ENCODE measurements around the gene TBC1D9.

Gene TBC1D9

GRCh38 chr4:140622333-140622958 is 133.7 kb downstream of the TBC1D9 start:
- Histone ChIP-seq H3K9me3 (ENCODE audit: control insufficient read depth, low read depth, low read length) (no peaks in the 10 kb centered on the region), H3K4me1 (ENCODE audit: control insufficient read depth, low read depth, low read length) (peaks cover 10% of the 10 kb centered on the region), H3K27me3 (ENCODE audit: control insufficient read depth, insufficient read depth, low read length) (no peaks in the 10 kb centered on the region), H3K4me3 (ENCODE audit: low read length) (no peak overlapping the region), H3K9ac (ENCODE audit: low read length) (no peak overlapping the region), H3K36me3 (ENCODE audit: control insufficient read depth, low read depth, low read length) (no peaks in the 10 kb centered on the region), H3K27ac (ENCODE audit: low read length) (no peak overlapping the region)

GRCh38 chr4:140621161-140621560 is 135.0 kb downstream of the TBC1D9 start:
- no peak overlapping the region for H3K27ac ChIP-seq (ENCODE audit: low read length)
- H3K27me3 ChIP-seq (ENCODE audit: control insufficient read depth, insufficient read depth, low read length) = no peaks in the 10 kb centered on the region
- H3K4me1 ChIP-seq (ENCODE audit: control insufficient read depth, low read depth, low read length) = peaks cover 15% of the 10 kb centered on the region
- no peaks in the 10 kb centered on the region for H3K36me3 ChIP-seq (ENCODE audit: control insufficient read depth, low read depth, low read length)
- H3K9me3 ChIP-seq (ENCODE audit: control insufficient read depth, low read depth, low read length) = no peaks in the 10 kb centered on the region
- no peak overlapping the region for H3K9ac ChIP-seq (ENCODE audit: low read length)
- H3K4me3 ChIP-seq (ENCODE audit: low read length) = no peak overlapping the region

- Histone ChIP-seq H3K4me1 (ENCODE audit: control insufficient read depth, low read depth, low read length) (peaks cover 15% of the 10 kb centered on the region), H3K27me3 (ENCODE audit: control insufficient read depth, insufficient read depth, low read length) (no peaks in the 10 kb centered on the region), H3K9me3 (ENCODE audit: control insufficient read depth, low read depth, low read length) (no peaks in the 10 kb centered on the region), H3K4me3 (ENCODE audit: low read length) (no peak overlapping the region), H3K27ac (ENCODE audit: low read length) (no peak overlapping the region), H3K9ac (ENCODE audit: low read length) (no peak overlapping the region), H3K36me3 (ENCODE audit: control insufficient read depth, low read depth, low read length) (no peaks in the 10 kb centered on the region)
These were observed 138.5 kb downstream of the TBC1D9 start for GRCh38 chr4:140617499-140618248.

GRCh38 chr4:140615451-140615850 is 140.7 kb downstream of the TBC1D9 start:
- Histone ChIP-seq H3K4me3 (ENCODE audit: low read length) (no peak overlapping the region), H3K9ac (ENCODE audit: low read length) (no peak overlapping the region), H3K4me1 (ENCODE audit: control insufficient read depth, low read depth, low read length) (peaks cover 15% of the 10 kb centered on the region), H3K27ac (ENCODE audit: low read length) (no peak overlapping the region), H3K36me3 (ENCODE audit: control insufficient read depth, low read depth, low read length) (no peaks in the 10 kb centered on the region), H3K9me3 (ENCODE audit: control insufficient read depth, low read depth, low read length) (no peaks in the 10 kb centered on the region), H3K27me3 (ENCODE audit: control insufficient read depth, insufficient read depth, low read length) (no peaks in the 10 kb centered on the region)

- Histone ChIP-seq H3K36me3 (ENCODE audit: control insufficient read depth, low read depth, low read length) (no peaks in the 10 kb centered on the region), H3K4me3 (ENCODE audit: low read length) (no peak overlapping the region), H3K9me3 (ENCODE audit: control insufficient read depth, low read depth, low read length) (no peaks in the 10 kb centered on the region), H3K27ac (ENCODE audit: low read length) (no peak overlapping the region), H3K4me1 (ENCODE audit: control insufficient read depth, low read depth, low read length) (peaks cover 7% of the 10 kb centered on the region), H3K9ac (ENCODE audit: low read length) (no peak overlapping the region), H3K27me3 (ENCODE audit: control insufficient read depth, insufficient read depth, low read length) (no peaks in the 10 kb centered on the region)
These were observed 143.8 kb downstream of the TBC1D9 start for GRCh38 chr4:140612357-140612756.

- H3K36me3 ChIP-seq (ENCODE audit: control insufficient read depth, low read depth, low read length) = no peaks in the 10 kb centered on the region
- H3K4me1 ChIP-seq (ENCODE audit: control insufficient read depth, low read depth, low read length) = peaks cover 3% of the 10 kb centered on the region
- H3K9me3 ChIP-seq (ENCODE audit: control insufficient read depth, low read depth, low read length) = no peaks in the 10 kb centered on the region
- H3K27me3 ChIP-seq (ENCODE audit: control insufficient read depth, insufficient read depth, low read length) = no peaks in the 10 kb centered on the region
- H3K4me3 ChIP-seq (ENCODE audit: low read length) = no peak overlapping the region
- H3K27ac ChIP-seq (ENCODE audit: low read length) = no peak overlapping the region
- no peak overlapping the region for H3K9ac ChIP-seq (ENCODE audit: low read length)
These were observed 144.3 kb downstream of the TBC1D9 start for GRCh38 chr4:140611854-140612253.

- H3K9me3 ChIP-seq (ENCODE audit: control insufficient read depth, low read depth, low read length) = no peaks in the 10 kb centered on the region
- H3K36me3 ChIP-seq (ENCODE audit: control insufficient read depth, low read depth, low read length) = no peaks in the 10 kb centered on the region
These were observed 146.4 kb downstream of the TBC1D9 start for GRCh38 chr4:140609548-140610425.

GRCh38 chr4:140607852-140608251 is 148.3 kb downstream of the TBC1D9 start:
- no peak overlapping the region for H3K4me3 ChIP-seq (ENCODE audit: low read length)
- no peaks in the 10 kb centered on the region for H3K36me3 ChIP-seq (ENCODE audit: control insufficient read depth, low read depth, low read length)
- H3K4me1 ChIP-seq (ENCODE audit: control insufficient read depth, low read depth, low read length) = peaks cover 3% of the 10 kb centered on the region
- no peak overlapping the region for H3K9ac ChIP-seq (ENCODE audit: low read length)
- no peak overlapping the region for H3K27ac ChIP-seq (ENCODE audit: low read length)
- no peaks in the 10 kb centered on the region for H3K9me3 ChIP-seq (ENCODE audit: control insufficient read depth, low read depth, low read length)
- no peaks in the 10 kb centered on the region for H3K27me3 ChIP-seq (ENCODE audit: control insufficient read depth, insufficient read depth, low read length)

More at GRCh38 chr4:140609548-140610425, 146.4 kb downstream of the TBC1D9 start:
- Histone ChIP-seq H3K27me3 (ENCODE audit: control insufficient read depth, insufficient read depth, low read length) (no peaks in the 10 kb centered on the region), H3K4me1 (ENCODE audit: control insufficient read depth, low read depth, low read length) (peaks cover 3% of the 10 kb centered on the region), H3K4me3 (ENCODE audit: low read length) (no peak overlapping the region), H3K27ac (ENCODE audit: low read length) (no peak overlapping the region), H3K9ac (ENCODE audit: low read length) (no peak overlapping the region)

- Histone ChIP-seq H3K36me3 (ENCODE audit: control insufficient read depth, low read depth, low read length) (no peaks in the 10 kb centered on the region), H3K27me3 (ENCODE audit: control insufficient read depth, insufficient read depth, low read length) (no peaks in the 10 kb centered on the region), H3K27ac (ENCODE audit: low read length) (no peak overlapping the region), H3K4me1 (ENCODE audit: control insufficient read depth, low read depth, low read length) (no peaks in the 10 kb centered on the region), H3K9ac (ENCODE audit: low read length) (no peak overlapping the region), H3K9me3 (ENCODE audit: control insufficient read depth, low read depth, low read length) (no peaks in the 10 kb centered on the region), H3K4me3 (ENCODE audit: low read length) (no peak overlapping the region)
These were observed 151.6 kb downstream of the TBC1D9 start for GRCh38 chr4:140604544-140604943.

- Histone ChIP-seq H3K27me3 (ENCODE audit: control insufficient read depth, insufficient read depth, low read length) (no peaks in the 10 kb centered on the region), H3K9me3 (ENCODE audit: control insufficient read depth, low read depth, low read length) (no peaks in the 10 kb centered on the region), H3K4me3 (ENCODE audit: low read length) (no peak overlapping the region), H3K4me1 (ENCODE audit: control insufficient read depth, low read depth, low read length) (no peaks in the 10 kb centered on the region), H3K27ac (ENCODE audit: low read length) (no peak overlapping the region), H3K9ac (ENCODE audit: low read length) (no peak overlapping the region), H3K36me3 (ENCODE audit: control insufficient read depth, low read depth, low read length) (no peaks in the 10 kb centered on the region)
These were observed 152.9 kb downstream of the TBC1D9 start for GRCh38 chr4:140603286-140603685.

GRCh38 chr4:140602714-140603113 is 153.5 kb downstream of the TBC1D9 start:
- H3K4me1 ChIP-seq (ENCODE audit: control insufficient read depth, low read depth, low read length) = no peaks in the 10 kb centered on the region
- H3K36me3 ChIP-seq (ENCODE audit: control insufficient read depth, low read depth, low read length) = no peaks in the 10 kb centered on the region
- no peak overlapping the region for H3K9ac ChIP-seq (ENCODE audit: low read length)
- no peaks in the 10 kb centered on the region for H3K9me3 ChIP-seq (ENCODE audit: control insufficient read depth, low read depth, low read length)
- H3K27me3 ChIP-seq (ENCODE audit: control insufficient read depth, insufficient read depth, low read length) = no peaks in the 10 kb centered on the region
- H3K4me3 ChIP-seq (ENCODE audit: low read length) = no peak overlapping the region
- no peak overlapping the region for H3K27ac ChIP-seq (ENCODE audit: low read length)
